Hematopoietic multipotent progenitor cell treated with erythropoietin and hydrocortisone succinate and interleukin-3 and kit ligand, for 17 days (in vitro differentiated cells): ENCODE measurements around the gene MEAK7.

ENCODE experiments used
- DNase-seq: peaks from one replicate; pipeline ENCODE4 v3.0.0-alpha.2; 2015; ENCODE audit warnings: low spot score

MEAK7 gene

GRCh38 chr16:84465154-84465553, 39.3 kb downstream of the MEAK7 start:
- DNase-seq: no peak

GRCh38 chr16:84464116-84464515, 40.3 kb downstream of the MEAK7 start:
- no peak for DNase-seq

- no peak for DNase-seq
These were observed 41.2 kb downstream of the MEAK7 start for GRCh38 chr16:84463221-84463620.

- DNase-seq: no peak
These were observed 41.9 kb downstream of the MEAK7 start for GRCh38 chr16:84462296-84463210.

GRCh38 chr16:84461413-84462295, 42.8 kb downstream of the MEAK7 start:
- no peak for DNase-seq

GRCh38 chr16:84461029-84461412, 43.4 kb downstream of the MEAK7 start:
- DNase-seq: no peak

- no peak for DNase-seq
These were observed 43.9 kb downstream of the MEAK7 start for GRCh38 chr16:84460406-84461028.

- no peak for DNase-seq
These were observed 44.5 kb downstream of the MEAK7 start for GRCh38 chr16:84459941-84460405.

GRCh38 chr16:84459533-84459894, 44.9 kb downstream of the MEAK7 start:
- no peak for DNase-seq

GRCh38 chr16:84458606-84459532, 45.6 kb downstream of the MEAK7 start:
- no peak for DNase-seq

GRCh38 chr16:84455031-84455430, 49.4 kb downstream of the MEAK7 start:
- no peak for DNase-seq
